GM10847 (cell line): ENCODE data around the gene HSD17B10.

Source experiments
- POLR2A ChIP-seq: IDR thresholded peaks from 2 replicates; pipeline ENCODE4 v1.6.1; 2011; ENCODE audit not compliant: insufficient read length; ENCODE audit errors: extremely low read depth

Gene HSD17B10

DNA sequence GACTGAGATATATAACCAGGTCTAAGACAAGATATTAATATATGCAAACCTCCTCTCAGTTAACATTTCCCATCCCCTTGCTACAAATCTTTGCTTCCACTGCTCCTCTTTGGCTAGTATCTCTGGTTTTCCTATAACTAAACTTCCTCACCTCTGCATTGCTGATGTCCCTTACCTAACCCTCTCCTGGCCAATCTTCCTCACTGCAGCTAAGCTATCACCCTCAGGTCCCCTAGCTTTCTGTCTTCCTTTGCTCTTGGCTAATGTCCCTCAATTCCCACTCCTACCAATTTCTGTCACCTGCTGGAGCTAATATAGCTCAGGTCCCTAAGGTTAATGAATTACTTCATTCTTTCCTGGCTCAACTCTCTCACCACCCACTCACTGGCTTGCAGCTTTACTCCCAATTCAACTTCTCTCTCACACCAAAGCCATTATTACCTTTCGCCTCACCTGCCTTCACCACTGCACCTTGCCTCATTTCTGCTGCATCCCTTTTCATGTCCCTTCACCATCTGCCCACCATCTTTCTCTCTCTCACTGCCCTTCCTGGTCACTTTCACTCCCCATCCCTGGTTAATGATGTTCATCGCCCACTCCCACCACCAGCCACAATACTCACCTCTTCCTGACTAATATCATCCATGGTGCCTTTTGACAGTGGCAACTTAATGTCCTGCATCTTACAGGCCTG is 38.4 kb downstream of the HSD17B10 start:
- no peak for TF ChIP-seq POLR2A

DNA sequence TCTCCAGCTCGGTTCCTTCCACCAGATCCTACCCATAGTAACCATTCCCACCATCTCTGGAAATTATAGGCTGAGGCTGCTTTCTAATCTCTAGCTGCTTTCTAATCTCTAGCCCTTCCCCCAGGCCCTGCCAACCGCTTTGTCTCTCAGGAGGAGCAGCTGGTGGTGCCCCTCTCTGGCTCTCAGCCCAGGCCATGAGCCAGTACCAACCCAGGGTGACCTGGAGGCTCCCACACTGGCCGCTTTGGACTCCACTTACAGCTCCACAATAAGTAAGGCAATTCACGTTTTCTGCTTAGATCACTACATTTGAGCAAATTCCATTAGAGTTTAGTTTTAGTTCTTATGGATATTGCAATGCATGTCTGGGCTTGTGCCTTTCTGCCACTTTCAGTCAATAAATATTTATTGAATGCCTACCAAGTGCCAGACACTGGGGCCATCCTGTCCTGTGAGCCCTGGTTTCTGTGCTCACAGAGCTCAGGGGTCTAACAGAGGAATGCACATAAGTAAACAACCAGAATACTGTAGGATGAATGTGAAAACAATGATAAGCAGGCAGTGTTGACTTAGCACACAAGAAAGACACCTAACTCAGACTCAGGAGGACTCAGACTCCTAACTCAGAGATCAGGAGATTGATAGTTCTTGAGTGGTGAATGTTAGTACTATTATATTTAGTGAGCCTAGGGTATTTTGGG is 50.6 kb downstream of the HSD17B10 start:
- no peak for TF ChIP-seq POLR2A
